GM18873 (cell line): ENCODE data around the gene ZNF773.

Experiments
- ATAC-seq: cut with Tn5 transposase; IDR thresholded peaks from one replicate; pipeline ENCODE4 v1.9.1; 2021; ENCODE audit warnings: mild to moderate bottlenecking, moderate library complexity, moderate number of reproducible peaks; ENCODE audit not compliant: unreplicated experiment, low FRiP score

The ZNF773 gene

DNA sequence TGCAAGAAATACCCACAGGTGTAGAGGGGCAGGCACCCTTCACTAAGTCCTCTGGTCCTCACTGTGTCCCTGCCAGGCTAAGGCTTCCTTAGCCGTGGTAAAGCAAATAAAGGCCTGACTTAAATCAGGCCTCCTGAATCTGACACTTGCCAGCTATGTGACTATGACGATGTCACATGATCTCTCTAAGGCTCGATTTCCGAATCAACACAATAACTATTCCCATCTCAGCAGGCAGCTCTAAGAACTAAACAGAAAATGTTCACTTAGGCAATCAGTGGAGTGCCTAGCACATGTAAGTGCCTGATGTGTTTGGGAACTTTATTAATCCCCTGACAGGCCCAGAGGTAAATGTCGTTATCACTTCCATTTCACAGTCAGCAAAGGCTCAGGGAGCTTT, 57.9 kb downstream of the ZNF773 start:
- no peak for ATAC-seq
